ENCODE data around the gene SPO11.

- TF ChIP-seq TCF12 (IDR thresholded peaks at IDR 0.05; ENCODE audit: low read depth), result no peak
- no peak for TF ChIP-seq RAD21 (IDR thresholded peaks at IDR 0.05; ENCODE audit: low read depth)
- no peak for TF ChIP-seq EP300 (IDR thresholded peaks at IDR 0.05; ENCODE audit: borderline replicate concordance)
- TF ChIP-seq FOXM1 (IDR thresholded peaks at IDR 0.05; ENCODE audit: borderline replicate concordance, low read depth), result no peak
- TF ChIP-seq TAF1 (IDR thresholded peaks at IDR 0.05; ENCODE audit: low read depth), result no peak
Observed at GRCh38 chr20:57309544-57310115, 20.0 kb upstream of the SPO11 start.

All from Ishikawa (cell line).